Ectodermal cell (in vitro differentiated cells): ENCODE results near the gene HTRA3.
"Not testable (repeated sequence)": the region's sequence is repeated elsewhere in the genome, so short reads cannot be mapped to it uniquely, and the experiment has no call there.

Experiments used
- H3K27ac ChIP-seq: 2 replicates; pipeline ENCODE4 v1.7.0; 2013; ENCODE audit warnings: mild to moderate bottlenecking, low read depth, low read length; ENCODE audit not compliant: insufficient read depth, poor library complexity, severe bottlenecking
- H3K27me3 ChIP-seq: 2 replicates; pipeline ENCODE4 v1.7.0; 2013; ENCODE audit warnings: mild to moderate bottlenecking, low read length; ENCODE audit not compliant: insufficient read depth, control insufficient read depth, poor library complexity, severe bottlenecking
- H3K36me3 ChIP-seq: one replicate; pipeline ENCODE4 v1.7.0; 2013; ENCODE audit warnings: low read length; ENCODE audit not compliant: control insufficient read depth, insufficient read depth
- H3K4me1 ChIP-seq: one replicate; pipeline ENCODE4 v1.7.0; 2013; ENCODE audit warnings: low read length; ENCODE audit not compliant: control insufficient read depth, insufficient read depth
- H3K4me3 ChIP-seq: 2 replicates; pipeline ENCODE4 v1.7.0; 2013; ENCODE audit warnings: low read depth, low read length, control low read depth; ENCODE audit not compliant: insufficient read depth
- H3K9me3 ChIP-seq: 2 replicates; pipeline ENCODE4 v1.7.0; 2013; ENCODE audit warnings: mild to moderate bottlenecking, low read length, moderate library complexity; ENCODE audit not compliant: control insufficient read depth
- WGBS, 2 experiments: methylation state at CpG; one replicate each; pipeline ENCODE4 v1.1.7; 2013; ENCODE audit warnings: missing lambda C conversion rate in 2 of 2; 5-methylcytosine and 5-hydroxymethylcytosine counted together

Gene HTRA3

GRCh38 chr4:8343262-8343966, 73.9 kb downstream of the HTRA3 start:
- Histone ChIP-seq H3K36me3 (no peaks in the 10 kb centered on the region), H3K4me1 (no peaks in the 10 kb centered on the region), H3K4me3 (no peak overlapping the region), H3K9me3 (no peaks in the 10 kb centered on the region), H3K27me3 (no peaks in the 10 kb centered on the region), H3K27ac (no peak overlapping the region)
- 93 to 94% methylated on average over 28 of the region's 28 CpGs for WGBS, 2 experiments

- H3K4me3 ChIP-seq = no peak overlapping the region
- H3K27ac ChIP-seq = no peak overlapping the region
- H3K36me3 ChIP-seq = no peaks in the 10 kb centered on the region
- H3K9me3 ChIP-seq = no peaks in the 10 kb centered on the region
- no peaks in the 10 kb centered on the region for H3K4me1 ChIP-seq
- H3K27me3 ChIP-seq = no peaks in the 10 kb centered on the region
- WGBS, 2 experiments = 94 to 96% methylated on average over 11 of the region's 11 CpGs
These were observed 74.4 kb downstream of the HTRA3 start for GRCh38 chr4:8343967-8344331.

GRCh38 chr4:8344377-8344776, 74.8 kb downstream of the HTRA3 start:
- H3K27me3 ChIP-seq = no peaks in the 10 kb centered on the region
- H3K4me3 ChIP-seq = no peak overlapping the region
- WGBS, 2 experiments = 92 to 94% methylated on average over 14 of the region's 14 CpGs
- no peaks in the 10 kb centered on the region for H3K36me3 ChIP-seq
- H3K9me3 ChIP-seq = no peaks in the 10 kb centered on the region
- no peaks in the 10 kb centered on the region for H3K4me1 ChIP-seq
- no peak overlapping the region for H3K27ac ChIP-seq

GRCh38 chr4:8345053-8345945, 75.7 kb downstream of the HTRA3 start:
- Histone ChIP-seq H3K36me3 (no peaks in the 10 kb centered on the region), H3K27me3 (no peaks in the 10 kb centered on the region), H3K4me3 (no peak overlapping the region), H3K9me3 (no peaks in the 10 kb centered on the region), H3K4me1 (no peaks in the 10 kb centered on the region), H3K27ac (no peak overlapping the region)
- WGBS, 2 experiments = 94 to 95% methylated on average over 34 of the region's 34 CpGs

GRCh38 chr4:8345946-8346814, 76.6 kb downstream of the HTRA3 start:
- Histone ChIP-seq H3K9me3 (no peaks in the 10 kb centered on the region), H3K27me3 (no peaks in the 10 kb centered on the region), H3K4me1 (peaks cover 4% of the 10 kb centered on the region), H3K36me3 (no peaks in the 10 kb centered on the region), H3K4me3 (no peak overlapping the region), H3K27ac (no peak overlapping the region)
- WGBS, 2 experiments = 92 to 93% methylated on average over 39 of the region's 39 CpGs

- H3K27ac ChIP-seq = no peak overlapping the region
- peaks cover 8% of the 10 kb centered on the region for H3K4me1 ChIP-seq
These were observed 77.5 kb downstream of the HTRA3 start for GRCh38 chr4:8346838-8347605.

GRCh38 chr4:8347660-8348059, 78.1 kb downstream of the HTRA3 start:
- H3K36me3 ChIP-seq = no peaks in the 10 kb centered on the region
- no peaks in the 10 kb centered on the region for H3K27me3 ChIP-seq
- H3K27ac ChIP-seq = no peak overlapping the region
- 92 to 93% methylated on average over 7 of the region's 7 CpGs for WGBS, 2 experiments
- H3K9me3 ChIP-seq = no peaks in the 10 kb centered on the region
- H3K4me1 ChIP-seq = peaks cover 9% of the 10 kb centered on the region
- H3K4me3 ChIP-seq = no peak overlapping the region

More at GRCh38 chr4:8346838-8347605, 77.5 kb downstream of the HTRA3 start:
- H3K4me3 ChIP-seq = no peak overlapping the region
- H3K27me3 ChIP-seq = no peaks in the 10 kb centered on the region
- H3K9me3 ChIP-seq = no peaks in the 10 kb centered on the region
- H3K36me3 ChIP-seq = no peaks in the 10 kb centered on the region
- WGBS, 2 experiments = 92 to 93% methylated on average over 16 of the region's 16 CpGs

GRCh38 chr4:8348071-8348470, 78.5 kb downstream of the HTRA3 start:
- no peak overlapping the region for H3K27ac ChIP-seq
- peaks cover 9% of the 10 kb centered on the region for H3K4me1 ChIP-seq
- 94 to 96% methylated on average over 6 of the region's 6 CpGs for WGBS, 2 experiments
- no peaks in the 10 kb centered on the region for H3K9me3 ChIP-seq
- H3K27me3 ChIP-seq = no peaks in the 10 kb centered on the region
- no peak overlapping the region for H3K4me3 ChIP-seq
- no peaks in the 10 kb centered on the region for H3K36me3 ChIP-seq

GRCh38 chr4:8349236-8349635, 79.7 kb downstream of the HTRA3 start:
- not testable (repeated sequence) for H3K9me3 ChIP-seq, H3K27me3 ChIP-seq, H3K4me1 ChIP-seq, H3K4me3 ChIP-seq, H3K36me3 ChIP-seq, H3K27ac ChIP-seq
- WGBS, 2 experiments = 89 to 94% methylated on average over 11 of the region's 11 CpGs
